Prostate gland (tissue), 2 donors: ENCODE data around the gene TBC1D2B. TPM values are rescaled to one million over a fixed set of nuclear protein-coding genes. Genes with fewer than 3 reads are reported as not detected.
"Not testable (repeated sequence)": the region's sequence is repeated elsewhere in the genome, so short reads cannot be mapped to it uniquely, and the experiment has no call there.

Experiments
- DNase-seq: peaks from one replicate; pipeline ENCODE4 v3.0.0-alpha.2; 2019; ENCODE audit warnings: low spot score
- H3K27ac ChIP-seq, 2 donors: fragments of 200-600 bp; sonication (generic); 2 replicates each; pipeline ENCODE4 v1.5.1; 2017 to 2019
- H3K27me3 ChIP-seq: fragments of 200-600 bp; sonication (generic); replicated peaks from 2 replicates; pipeline ENCODE4 v1.5.1; 2019; ENCODE audit not compliant: insufficient read depth
- H3K36me3 ChIP-seq, 2 donors: fragments of 200-600 bp; sonication (generic); 1 replicate in 1 of 2; 2 replicates in 1 of 2; pipeline versions ENCODE4 v1.5.1 to v1.8.1; 2017 to 2019
- H3K4me1 ChIP-seq: fragments of 200-600 bp; sonication (generic); replicated peaks from 2 replicates; pipeline ENCODE4 v1.5.1; 2019
- H3K4me3 ChIP-seq, 2 donors: fragments of 200-600 bp; sonication (generic); 2 replicates each; pipeline ENCODE4 v1.5.1; 2017 to 2019
- H3K9me3 ChIP-seq: fragments of 200-600 bp; sonication (generic); 2 replicates; pipeline ENCODE4 v1.5.1; 2017
- CTCF ChIP-seq, 4 experiments: fragments of 200-600 bp in 2 of 4; fragments of 450-650 bp in 2 of 4; sonication (generic) in 2 of 4; IDR thresholded peaks; 1 replicate in 3 of 4; 2 replicates in 1 of 4; pipeline ENCODE4 v1.5.1; 2016 to 2019; ENCODE audit warnings: antibody characterized with exemption in 4 of 4, mild to moderate bottlenecking in 2 of 4, moderate library complexity in 2 of 4
- POLR2A ChIP-seq: fragments of 450-650 bp; IDR thresholded peaks from one replicate; pipeline ENCODE4 v1.6.1; 2016; ENCODE audit warnings: antibody characterized with exemption, mild to moderate bottlenecking
- POLR2AphosphoS5 ChIP-seq: sonication (generic); formaldehyde crosslinking; IDR thresholded peaks from one replicate; pipeline ENCODE4 v1.6.1; 2017; ENCODE audit warnings: antibody characterized with exemption
- WGBS: methylation state at CpG from one replicate; pipeline ENCODE4 v1.1.5; 2018; 5-methylcytosine and 5-hydroxymethylcytosine counted together
- intact Hi-C: fragments of 100-400 bp; cut with DNase I; formaldehyde crosslinking; loops from one replicate; pipeline ENCODE4 v1.14.2; 2022
- total RNA-seq, 2 donors: library from RNA; depleted of rRNA; stranded (reverse); fragments of >200 nt; gene quantifications; one replicate each; pipeline ENCODE4 v1.1.0, GENCODE V29; 2016

The TBC1D2B gene
- total RNA-seq, 2 donors from 2014 or later, result 21.5 to 49.5 TPM

- TF ChIP-seq POLR2A, result no peak
- no peak for TF ChIP-seq CTCF (IDR thresholded peaks at IDR 0.05)
- no peak for TF ChIP-seq POLR2AphosphoS5
- DNase-seq, result no peak
- WGBS, result 91% methylated on average over 23 of the region's 26 CpGs
- H3K36me3 ChIP-seq, result no peaks in the 10 kb centered on the region
- H3K27ac ChIP-seq, result no peak overlapping the region
- intact Hi-C loops, result no loop called here
- H3K4me3 ChIP-seq, result no peak overlapping the region
- H3K4me1 ChIP-seq, result no peaks in the 10 kb centered on the region
- no peaks in the 10 kb centered on the region for H3K9me3 ChIP-seq
- no peaks in the 10 kb centered on the region for H3K27me3 ChIP-seq
Observed at GRCh38 chr15:77975332-77976094, 102.0 kb downstream of the TBC1D2B start.

GRCh38 chr15:77974416-77975331, 102.8 kb downstream of the TBC1D2B start:
- no peaks in the 10 kb centered on the region for H3K4me1 ChIP-seq
- no peak for DNase-seq
- no peak overlapping the region for H3K27ac ChIP-seq
- no peaks in the 10 kb centered on the region for H3K9me3 ChIP-seq
- H3K4me3 ChIP-seq, result no peak overlapping the region
- WGBS, result 87% methylated on average over 11 of the region's 14 CpGs
- no peaks in the 10 kb centered on the region for H3K36me3 ChIP-seq
- H3K27me3 ChIP-seq, result no peaks in the 10 kb centered on the region
- TF ChIP-seq POLR2AphosphoS5 (no peak), CTCF (IDR thresholded peaks at IDR 0.05) (no peak), POLR2A (no peak)
- intact Hi-C loops, result no loop called here

- DNase-seq, result no peak
Observed at GRCh38 chr15:77974098-77974414, 103.5 kb downstream of the TBC1D2B start.

GRCh38 chr15:77973273-77974097, 104.0 kb downstream of the TBC1D2B start:
- H3K27ac ChIP-seq, DNase-seq, H3K9me3 ChIP-seq, H3K4me3 ChIP-seq, intact Hi-C loops, H3K36me3 ChIP-seq, H3K27me3 ChIP-seq, H3K4me1 ChIP-seq: not testable (repeated sequence)
- 77% methylated on average over 4 of the region's 22 CpGs for WGBS

More at GRCh38 chr15:77974098-77974414, 103.5 kb downstream of the TBC1D2B start:
- H3K4me3 ChIP-seq, result no peak overlapping the region
- no peak overlapping the region for H3K27ac ChIP-seq
- no peaks in the 10 kb centered on the region for H3K36me3 ChIP-seq
- no peaks in the 10 kb centered on the region for H3K27me3 ChIP-seq
- 23% methylated on average over 6 of the region's 6 CpGs for WGBS
- TF ChIP-seq POLR2A (no peak), CTCF (IDR thresholded peaks at IDR 0.05) (no peak)
- no peaks in the 10 kb centered on the region for H3K9me3 ChIP-seq
- intact Hi-C loops, result no loop called here
- H3K4me1 ChIP-seq, result no peaks in the 10 kb centered on the region

GRCh38 chr15:77972706-77973105, 104.8 kb downstream of the TBC1D2B start:
- H3K36me3 ChIP-seq, intact Hi-C loops, H3K4me1 ChIP-seq, H3K9me3 ChIP-seq, DNase-seq, H3K4me3 ChIP-seq, H3K27ac ChIP-seq, H3K27me3 ChIP-seq: not testable (repeated sequence)
- WGBS, result 81% methylated on average over 6 of the region's 6 CpGs

- H3K9me3 ChIP-seq, H3K27ac ChIP-seq, intact Hi-C loops, H3K36me3 ChIP-seq, H3K4me1 ChIP-seq, DNase-seq, H3K27me3 ChIP-seq, H3K4me3 ChIP-seq: not testable (repeated sequence)
- WGBS, result 53% methylated on average over 7 of the region's 7 CpGs
Observed at GRCh38 chr15:77971875-77972274, 105.6 kb downstream of the TBC1D2B start.

- H3K36me3 ChIP-seq, result not testable (repeated sequence)
Observed at GRCh38 chr15:77970813-77971360, 106.6 kb downstream of the TBC1D2B start.

More at GRCh38 chr15:77970813-77971360, 106.6 kb downstream of the TBC1D2B start:
- H3K27me3 ChIP-seq, H3K27ac ChIP-seq, intact Hi-C loops, H3K4me3 ChIP-seq, H3K9me3 ChIP-seq, H3K4me1 ChIP-seq, DNase-seq: not testable (repeated sequence)
- WGBS, result 100% methylated on average over 2 of the region's 4 CpGs
